GM12878 (cell line): ENCODE data around the gene MPC2. TPM values are rescaled to one million over a fixed set of nuclear protein-coding genes. Genes with fewer than 3 reads are reported as not detected.

ENCODE experiments used
- ATAC-seq: fragments of 200-7000 bp; cut with Tn5 transposase; 3 replicates; pipeline ENCODE4 v1.9.1; 2020; ENCODE audit warnings: mild to moderate bottlenecking, moderate library complexity
- BruUV-seq: library from RNA; stranded (reverse); fragments of 400-500 nt; replicated peaks from 2 replicates; lab custom pipeline; 2021; lab: Mats Ljungman, UMichigan
- CTCF ChIA-PET: fragments of 300-600 bp; sonication (Branson Sonifier 250); formaldehyde crosslinking; extraction: SDS; loops from one replicate; lab custom pipeline; 2021; ENCODE audit warnings: inconsistent platforms; lab: Yijun Ruan, JAX
- POLR2A ChIA-PET: fragments of 350-600 bp; formaldehyde crosslinking; extraction: SDS; loops from one replicate; lab custom pipeline; 2021; ENCODE audit warnings: inconsistent platforms; lab: Charles Lee
- RAD21 ChIA-PET: fragments of 300-600 bp; sonication (Branson Sonifier 250); formaldehyde crosslinking; loops from one replicate; lab custom pipeline; 2023; ENCODE audit warnings: antibody characterized with exemption; ENCODE audit not compliant: unreplicated experiment; lab: Charles Lee
- SMC1A ChIA-PET: fragments of 300-600 bp; sonication (Branson Sonifier 250); formaldehyde crosslinking; loops from one replicate; lab custom pipeline; 2023; ENCODE audit not compliant: unreplicated experiment, uncharacterized antibody; lab: Charles Lee
- DNase-seq: peaks from one replicate; pipeline ENCODE4 v3.0.0-alpha.2; 2011; ENCODE audit warnings: low read depth, low spot score
- FAIRE-seq: peaks from 3 replicates; lab custom pipeline; 2011; peaks lifted over from hg19 to GRCh38; lab: Jason Lieb, UNC
- H2AFZ ChIP-seq: 2 replicates; pipeline ENCODE4 v1.6.0; 2011; ENCODE audit warnings: low read depth, low read length, control low read depth; ENCODE audit not compliant: control insufficient read depth
- H3K27ac ChIP-seq: 2 replicates; pipeline ENCODE4 v1.5.1; 2011; ENCODE audit warnings: control low read depth; ENCODE audit not compliant: control insufficient read depth, insufficient read depth
- H3K27me3 ChIP-seq, 2 experiments: replicated peaks in 1 of 2; 2 replicates each; pipeline versions ENCODE4 v1.6.0 to v1.6.1; 2011; ENCODE audit warnings: low read length in 1 of 2; ENCODE audit not compliant: control insufficient read depth in 2 of 2, insufficient read depth in 2 of 2
- H3K36me3 ChIP-seq, 2 experiments: 2 replicates each; pipeline ENCODE4 v1.5.1; 2011; ENCODE audit warnings: low read length in 1 of 2; ENCODE audit not compliant: control insufficient read depth in 2 of 2, insufficient read depth in 2 of 2
- H3K4me1 ChIP-seq: 2 replicates; pipeline ENCODE4 v1.6.1; 2011; ENCODE audit warnings: mild to moderate bottlenecking, low read length, moderate library complexity, mixed read lengths; ENCODE audit not compliant: control insufficient read depth, insufficient read depth
- H3K4me2 ChIP-seq: 2 replicates; pipeline ENCODE4 v1.6.0; 2011; ENCODE audit warnings: control low read depth; ENCODE audit not compliant: control insufficient read depth, insufficient read depth
- H3K4me3 ChIP-seq: fragments of 200-600 bp; sonication (generic); 2 replicates; pipeline ENCODE4 v1.5.1; 2016
- H3K79me2 ChIP-seq: 2 replicates; pipeline ENCODE4 v1.6.0; 2011; ENCODE audit warnings: low read length; ENCODE audit not compliant: control insufficient read depth, insufficient read depth
- H3K9ac ChIP-seq: 2 replicates; pipeline ENCODE4 v1.8.0; 2011; ENCODE audit warnings: low read length, control low read depth, mixed read lengths; ENCODE audit not compliant: control insufficient read depth, insufficient read depth
- H3K9me3 ChIP-seq: replicated peaks from 3 replicates; pipeline ENCODE4 v1.5.1; 2011; ENCODE audit warnings: mild to moderate bottlenecking, low read length; ENCODE audit not compliant: control insufficient read depth, insufficient read depth
- H4K20me1 ChIP-seq: 2 replicates; pipeline ENCODE4 v1.6.0; 2011; ENCODE audit not compliant: control insufficient read depth, insufficient read depth
- CBX3 ChIP-seq: fragments of 200-600 bp; sonication (generic); IDR thresholded peaks from 2 replicates; pipeline ENCODE4 v1.6.1; 2016; ENCODE audit warnings: low read depth, borderline replicate concordance
- WGBS: methylation state at CpG from one replicate; pipeline ENCODE4 v1.1.6; 2016; ENCODE audit warnings: low lambda C conversion rate; ENCODE audit not compliant: insufficient replicate concordance, insufficient coverage; ENCODE audit errors: missing lambda C conversion rate; 5-methylcytosine and 5-hydroxymethylcytosine counted together
- in situ Hi-C: fragments of 300-500 bp; cut with MboI; formaldehyde crosslinking; loops from 9 replicates; pipeline ENCODE4 v1.14.3; 2018; ENCODE audit warnings: mixed read lengths
- intact Hi-C: fragments of 100-400 bp; cut with micrococcal nuclease; formaldehyde crosslinking; loops from one replicate; pipeline ENCODE4 v1.14.2; 2022; ENCODE audit not compliant: unreplicated experiment
- polyA plus RNA-seq, 11 experiments: library from polyadenylated mRNA; depleted of rRNA in 4 of 11; unstranded in 6 of 11; stranded (reverse) in 5 of 11; fragments of >200 nt; fragmentation: Nextera tagmentation in 4 of 11; fragmentation: Illumina TruSeq in 1 of 11; extraction: Ambion mirVana in 4 of 11; extraction: Trizol in 1 of 11; gene quantifications; 1 replicate in 1 of 11; 2 replicates in 10 of 11; pipeline versions ENCODE4 v1.2.1 to v1.2.3, GENCODE V29; 2011 to 2016; ENCODE audit warnings: inconsistent platforms in 2 of 11, missing spikeins in 2 of 11, low read depth in 1 of 11
- total RNA-seq, 4 experiments: library from RNA; depleted of rRNA in 3 of 4; stranded (reverse); fragments of >200 nt in 3 of 4; fragmentation: Illumina TruSeq in 1 of 4; extraction: Trizol in 1 of 4; gene quantifications; 2 replicates each; pipeline versions ENCODE4 v1.2.1 to v1.2.3, GENCODE V29; 2013 to 2021
- TF ChIP-seq, protein P1 (sequence below): fragments of 450-650 bp; formaldehyde crosslinking; IDR thresholded peaks from 2 replicates; pipeline ENCODE4 v1.4.0; 2022; ENCODE audit warnings: mild to moderate bottlenecking, moderate library complexity
- TF ChIP-seq, protein P2 (sequence below): fragments of 450-650 bp; formaldehyde crosslinking; IDR thresholded peaks from 2 replicates; pipeline ENCODE4 v1.4.0; 2020; ENCODE audit warnings: mild to moderate bottlenecking, moderate library complexity

The MPC2 gene
- total and polyA plus RNA-seq, 10 of the 15 experiments (the other 5 are each of a cell fraction or from before 2014, with no cell fraction given): 22.5 to 164 (median 63.3) TPM

DNA sequence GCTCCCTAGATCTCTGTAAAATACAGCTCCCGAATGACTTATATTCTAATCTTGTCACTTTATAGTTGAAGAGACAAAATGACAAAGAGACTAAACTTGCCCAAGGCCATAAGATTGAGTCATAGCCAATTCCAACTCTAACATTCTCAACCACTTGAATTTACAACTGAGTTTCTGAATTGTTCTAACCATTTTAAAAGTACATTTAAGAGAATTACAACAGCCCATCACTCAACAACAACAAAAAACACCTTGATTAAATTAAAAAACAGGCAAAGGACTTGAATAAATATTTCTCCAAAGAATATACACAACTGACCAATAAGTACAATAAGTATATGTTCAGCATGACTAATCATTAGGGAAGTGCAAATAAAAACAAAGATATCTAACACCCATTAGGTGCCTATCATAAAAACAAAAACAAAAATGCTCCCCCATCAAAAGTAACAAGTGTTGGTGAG is 14.2 kb downstream of the MPC2 start:
- H3K4me1 ChIP-seq: peaks cover 5% of the 10 kb centered on the region; the same call in 1 of the 2 replicates
- POLR2A ChIA-PET: interaction anchor here (1.0 kb wide), 1 partner anchor 13 kb away, joined by 5 read pairs; no protein-coding TSS in a partner anchor
- RAD21 ChIA-PET: interaction anchor here (1.1 to 1.2 kb wide), 2 partner anchors 9 to 160 kb away, joined by 3 to 4 read pairs; no protein-coding TSS in a partner anchor
- no TSS peak for BruUV-seq
- H3K4me3 ChIP-seq: no peak overlapping the region
- DNase-seq: no peak
- no peak overlapping the region for H3K4me2 ChIP-seq
- no peaks in the 10 kb centered on the region; a peak in 1 of 4 replicates for H3K36me3 ChIP-seq
- H3K9ac ChIP-seq: no peak overlapping the region
- no peak for FAIRE-seq
- no peak for TF ChIP-seq CBX3
- TF ChIP-seq, protein P1, sequence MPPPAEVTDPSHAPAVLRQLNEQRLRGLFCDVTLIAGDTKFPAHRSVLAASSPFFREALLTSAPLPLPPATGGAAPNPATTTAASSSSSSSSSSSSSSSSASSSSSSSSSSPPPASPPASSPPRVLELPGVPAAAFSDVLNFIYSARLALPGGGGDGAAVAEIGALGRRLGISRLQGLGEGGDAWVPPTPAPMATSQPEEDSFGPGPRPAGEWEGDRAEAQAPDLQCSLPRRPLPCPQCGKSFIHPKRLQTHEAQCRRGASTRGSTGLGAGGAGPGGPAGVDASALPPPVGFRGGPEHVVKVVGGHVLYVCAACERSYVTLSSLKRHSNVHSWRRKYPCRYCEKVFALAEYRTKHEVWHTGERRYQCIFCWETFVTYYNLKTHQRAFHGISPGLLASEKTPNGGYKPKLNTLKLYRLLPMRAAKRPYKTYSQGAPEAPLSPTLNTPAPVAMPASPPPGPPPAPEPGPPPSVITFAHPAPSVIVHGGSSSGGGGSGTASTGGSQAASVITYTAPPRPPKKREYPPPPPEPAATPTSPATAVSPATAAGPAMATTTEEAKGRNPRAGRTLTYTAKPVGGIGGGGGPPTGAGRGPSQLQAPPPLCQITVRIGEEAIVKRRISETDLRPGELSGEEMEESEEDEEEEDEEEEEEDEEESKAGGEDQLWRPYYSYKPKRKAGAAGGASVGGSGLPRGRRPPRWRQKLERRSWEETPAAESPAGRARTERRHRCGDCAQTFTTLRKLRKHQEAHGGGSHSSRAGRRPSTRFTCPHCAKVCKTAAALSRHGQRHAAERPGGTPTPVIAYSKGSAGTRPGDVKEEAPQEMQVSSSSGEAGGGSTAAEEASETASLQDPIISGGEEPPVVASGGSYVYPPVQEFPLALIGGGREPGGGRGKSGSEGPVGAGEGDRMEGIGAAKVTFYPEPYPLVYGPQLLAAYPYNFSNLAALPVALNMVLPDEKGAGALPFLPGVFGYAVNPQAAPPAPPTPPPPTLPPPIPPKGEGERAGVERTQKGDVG: no peak
- TF ChIP-seq, protein P2, sequence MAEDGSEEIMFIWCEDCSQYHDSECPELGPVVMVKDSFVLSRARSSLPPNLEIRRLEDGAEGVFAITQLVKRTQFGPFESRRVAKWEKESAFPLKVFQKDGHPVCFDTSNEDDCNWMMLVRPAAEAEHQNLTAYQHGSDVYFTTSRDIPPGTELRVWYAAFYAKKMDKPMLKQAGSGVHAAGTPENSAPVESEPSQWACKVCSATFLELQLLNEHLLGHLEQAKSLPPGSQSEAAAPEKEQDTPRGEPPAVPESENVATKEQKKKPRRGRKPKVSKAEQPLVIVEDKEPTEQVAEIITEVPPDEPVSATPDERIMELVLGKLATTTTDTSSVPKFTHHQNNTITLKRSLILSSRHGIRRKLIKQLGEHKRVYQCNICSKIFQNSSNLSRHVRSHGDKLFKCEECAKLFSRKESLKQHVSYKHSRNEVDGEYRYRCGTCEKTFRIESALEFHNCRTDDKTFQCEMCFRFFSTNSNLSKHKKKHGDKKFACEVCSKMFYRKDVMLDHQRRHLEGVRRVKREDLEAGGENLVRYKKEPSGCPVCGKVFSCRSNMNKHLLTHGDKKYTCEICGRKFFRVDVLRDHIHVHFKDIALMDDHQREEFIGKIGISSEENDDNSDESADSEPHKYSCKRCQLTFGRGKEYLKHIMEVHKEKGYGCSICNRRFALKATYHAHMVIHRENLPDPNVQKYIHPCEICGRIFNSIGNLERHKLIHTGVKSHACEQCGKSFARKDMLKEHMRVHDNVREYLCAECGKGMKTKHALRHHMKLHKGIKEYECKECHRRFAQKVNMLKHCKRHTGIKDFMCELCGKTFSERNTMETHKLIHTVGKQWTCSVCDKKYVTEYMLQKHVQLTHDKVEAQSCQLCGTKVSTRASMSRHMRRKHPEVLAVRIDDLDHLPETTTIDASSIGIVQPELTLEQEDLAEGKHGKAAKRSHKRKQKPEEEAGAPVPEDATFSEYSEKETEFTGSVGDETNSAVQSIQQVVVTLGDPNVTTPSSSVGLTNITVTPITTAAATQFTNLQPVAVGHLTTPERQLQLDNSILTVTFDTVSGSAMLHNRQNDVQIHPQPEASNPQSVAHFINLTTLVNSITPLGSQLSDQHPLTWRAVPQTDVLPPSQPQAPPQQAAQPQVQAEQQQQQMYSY (CRISPR knock-in tag): no peak
- in situ Hi-C loops: no loop called here
- CTCF ChIA-PET: interaction anchor here (0.6 kb wide), 1 partner anchor 219 kb away, joined by 3 read pairs; no protein-coding TSS in a partner anchor
- WGBS: 67% methylated on average over 1 of the region's 1 CpG
- intact Hi-C loops: no loop called here
- no peaks in the 10 kb centered on the region for H3K27me3 ChIP-seq
- no peaks in the 10 kb centered on the region for H4K20me1 ChIP-seq
- H3K9me3 ChIP-seq: no peaks in the 10 kb centered on the region
- ATAC-seq: no peak
- H3K27ac ChIP-seq: no peak overlapping the region
- peaks cover 6% of the 10 kb centered on the region for H3K79me2 ChIP-seq
- no peak overlapping the region for H2AFZ ChIP-seq
- SMC1A ChIA-PET: interaction anchor here (1.0 to 1.7 kb wide), 3 partner anchors 13 to 27 kb away, joined by 3 to 10 read pairs (median 3); partner anchors contain the start of gene DCAF6
